Transverse colon (tissue), 4 donors: ENCODE measurements around the gene PAX5. TPM values are rescaled to one million over a fixed set of nuclear protein-coding genes. Genes with fewer than 3 reads are reported as not detected.

Experiments
- DNase-seq: peaks from one replicate; pipeline ENCODE4 v3.0.0-alpha.2; 2019
- H3K27ac ChIP-seq, 4 donors: fragments of 200-600 bp; sonication (generic); 2 replicates each; pipeline ENCODE4 v1.5.1; 2016 to 2018; ENCODE audit warnings: inconsistent platforms in 4 of 4
- H3K27me3 ChIP-seq: fragments of 200-600 bp; sonication (generic); 2 replicates; pipeline ENCODE4 v1.5.1; 2017; ENCODE audit warnings: inconsistent platforms
- H3K36me3 ChIP-seq, 4 donors: fragments of 200-600 bp; sonication (generic); 2 replicates each; pipeline ENCODE4 v1.5.1; 2017 to 2019; ENCODE audit warnings: inconsistent platforms in 4 of 4
- H3K4me1 ChIP-seq, 4 donors: fragments of 200-600 bp; sonication (generic); 2 replicates each; pipeline ENCODE4 v1.5.1; 2017 to 2020; ENCODE audit warnings: inconsistent platforms in 4 of 4
- H3K4me3 ChIP-seq, 4 donors: fragments of 200-600 bp; sonication (generic); 1 replicate in 1 of 4; 2 replicates in 3 of 4; pipeline versions ENCODE4 v1.5.1 to v1.6.1; 2017 to 2019; ENCODE audit warnings: inconsistent platforms in 4 of 4
- H3K9me3 ChIP-seq, 2 donors: fragments of 200-600 bp; sonication (generic); 2 replicates each; pipeline ENCODE4 v1.5.1; 2017 to 2019; ENCODE audit warnings: inconsistent platforms in 2 of 2
- CTCF ChIP-seq, 5 experiments: fragments of 200-600 bp in 3 of 5; fragments of 450-650 bp in 2 of 5; sonication (generic) in 3 of 5; IDR thresholded peaks; 1 replicate in 2 of 5; 2 replicates in 3 of 5; pipeline ENCODE4 v1.5.1; 2016 to 2017; ENCODE audit warnings: antibody characterized with exemption in 5 of 5, inconsistent platforms in 3 of 5, mild to moderate bottlenecking in 2 of 5, moderate library complexity in 1 of 5
- EP300 ChIP-seq: sonication (generic); formaldehyde crosslinking; IDR thresholded peaks from one replicate; pipeline ENCODE4 v1.6.1; 2017; ENCODE audit warnings: antibody characterized with exemption, low read depth
- POLR2A ChIP-seq: fragments of 450-650 bp; IDR thresholded peaks from one replicate; pipeline ENCODE4 v1.6.1; 2016; ENCODE audit warnings: antibody characterized with exemption, mild to moderate bottlenecking, moderate library complexity
- POLR2AphosphoS5 ChIP-seq, 3 donors: sonication (generic); formaldehyde crosslinking; IDR thresholded peaks; one replicate each; pipeline ENCODE4 v1.6.1; 2016; ENCODE audit warnings: antibody characterized with exemption in 3 of 3
- WGBS, 2 donors: methylation state at CpG; one replicate each; pipeline ENCODE4 v1.1.5; 2018; ENCODE audit warnings: low coverage in 1 of 2; 5-methylcytosine and 5-hydroxymethylcytosine counted together
- in situ Hi-C, 4 donors: fragments of 200-750 bp; cut with MboI; loops; one replicate each; pipeline versions ENCODE4 v1.15.0 to v1.15.1; 2017; ENCODE audit warnings: low sequenced_read_pairs in 3 of 4, low pct_ligation_motif_present in 1 of 4, low pct_unique_long_range_greater_than_20kb in 1 of 4
- intact Hi-C: fragments of 100-400 bp; cut with DNase I; formaldehyde crosslinking; loops from one replicate; pipeline ENCODE4 v1.15.1; 2023; ENCODE audit warnings: low total_unique reads
- total RNA-seq, 4 donors: library from RNA; depleted of rRNA; stranded (reverse); fragments of >200 nt; gene quantifications; one replicate each; pipeline ENCODE4 v1.1.0, GENCODE V29; 2016

Gene PAX5
- total RNA-seq, 4 donors from 2014 or later = 2.4 to 3.7 TPM; not detected in 2

DNA sequence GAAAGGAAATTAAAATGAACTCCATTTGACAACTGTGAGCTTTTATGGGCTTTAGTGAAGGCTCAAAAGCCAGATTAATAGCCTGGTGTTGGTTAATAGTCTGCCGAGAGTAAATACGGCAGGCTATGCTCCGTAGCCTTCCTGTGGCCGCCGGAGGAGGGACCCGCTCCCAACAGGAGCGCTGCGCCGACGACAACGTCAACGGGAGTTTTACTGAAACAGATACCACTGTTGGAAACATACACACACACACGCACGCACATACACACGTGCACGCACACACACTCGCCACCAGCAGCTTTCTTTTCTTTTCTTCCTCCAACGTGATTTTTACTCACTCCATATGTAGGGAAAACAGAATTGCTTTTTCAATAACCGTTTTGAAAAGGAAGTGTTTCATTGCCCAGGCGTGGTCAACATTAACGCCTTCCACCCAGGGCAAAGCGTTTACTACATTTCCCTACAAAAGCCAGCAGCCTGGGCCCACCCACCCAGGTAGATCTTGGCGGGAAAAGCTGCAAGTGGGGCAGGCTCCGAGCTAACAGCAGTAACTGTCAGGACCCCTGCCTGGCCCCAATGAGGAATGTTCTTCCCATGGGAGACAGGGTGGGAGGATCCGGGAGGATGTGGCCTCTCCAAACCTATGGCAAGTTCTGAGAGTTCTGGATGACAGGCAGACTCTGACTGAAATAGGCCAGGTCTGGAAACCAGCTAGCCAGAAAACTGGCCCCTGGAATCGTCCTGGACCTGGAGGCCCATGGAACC, 72.3 kb downstream of the PAX5 start:
- H3K36me3 ChIP-seq = no peaks in the 10 kb centered on the region
- peak overlapping the region in 2 of 4 donors; percentile 1 to 24 for H3K4me3 ChIP-seq
- no peak for DNase-seq
- in situ Hi-C loops (no loop called here), intact Hi-C loops (no loop called here)
- H3K27ac ChIP-seq = no peak overlapping the region
- H3K27me3 ChIP-seq = peaks cover 23% of the 10 kb centered on the region
- H3K9me3 ChIP-seq = no peaks in the 10 kb centered on the region
- 7 to 22% methylated on average over 3 to 26 of the region's 26 CpGs for WGBS, 2 donors
- peaks cover 0 to 7% (median 3%) of the 10 kb centered on the region in 4 donors for H3K4me1 ChIP-seq
- TF ChIP-seq POLR2A (no peak), POLR2AphosphoS5 (IDR thresholded peaks at IDR 0.05) (no peak)

- WGBS, 2 donors = 20 to 54% methylated on average over 2 to 4 of the region's 4 CpGs
- TF ChIP-seq EP300 (no peak), POLR2A (no peak), POLR2AphosphoS5 (IDR thresholded peaks at IDR 0.05) (no peak), CTCF (IDR thresholded peaks at IDR 0.05) (no peak)
- Histone ChIP-seq H3K9me3 (no peaks in the 10 kb centered on the region), H3K27me3 (peaks cover 30% of the 10 kb centered on the region), H3K27ac (no peak overlapping the region), H3K36me3 (no peaks in the 10 kb centered on the region), H3K4me1 (peaks cover 0 to 7% (median 3%) of the 10 kb centered on the region in 4 donors), H3K4me3 (no peak overlapping the region)
- no peak for DNase-seq
- intact Hi-C loops (no loop called here), in situ Hi-C loops (no loop called here)
These were observed 73.0 kb downstream of the PAX5 start for GRCh38 chr9:36961051-36961450.

GRCh38 chr9:36960575-36960955, 73.5 kb downstream of the PAX5 start:
- 92 to 95% methylated on average over 6 to 7 of the region's 7 CpGs for WGBS, 2 donors
- intact Hi-C loops = no loop called here
- TF ChIP-seq EP300 (no peak), POLR2AphosphoS5 (IDR thresholded peaks at IDR 0.05) (no peak), POLR2A (no peak), CTCF (IDR thresholded peaks at IDR 0.05) (no peak)
- Histone ChIP-seq H3K27me3 (peaks cover 35% of the 10 kb centered on the region), H3K4me3 (no peak overlapping the region), H3K27ac (no peak overlapping the region), H3K36me3 (no peaks in the 10 kb centered on the region), H3K9me3 (no peaks in the 10 kb centered on the region), H3K4me1 (peaks cover 0 to 7% (median 3%) of the 10 kb centered on the region in 4 donors)
- DNase-seq = no peak
- in situ Hi-C loops = no loop called here

DNA sequence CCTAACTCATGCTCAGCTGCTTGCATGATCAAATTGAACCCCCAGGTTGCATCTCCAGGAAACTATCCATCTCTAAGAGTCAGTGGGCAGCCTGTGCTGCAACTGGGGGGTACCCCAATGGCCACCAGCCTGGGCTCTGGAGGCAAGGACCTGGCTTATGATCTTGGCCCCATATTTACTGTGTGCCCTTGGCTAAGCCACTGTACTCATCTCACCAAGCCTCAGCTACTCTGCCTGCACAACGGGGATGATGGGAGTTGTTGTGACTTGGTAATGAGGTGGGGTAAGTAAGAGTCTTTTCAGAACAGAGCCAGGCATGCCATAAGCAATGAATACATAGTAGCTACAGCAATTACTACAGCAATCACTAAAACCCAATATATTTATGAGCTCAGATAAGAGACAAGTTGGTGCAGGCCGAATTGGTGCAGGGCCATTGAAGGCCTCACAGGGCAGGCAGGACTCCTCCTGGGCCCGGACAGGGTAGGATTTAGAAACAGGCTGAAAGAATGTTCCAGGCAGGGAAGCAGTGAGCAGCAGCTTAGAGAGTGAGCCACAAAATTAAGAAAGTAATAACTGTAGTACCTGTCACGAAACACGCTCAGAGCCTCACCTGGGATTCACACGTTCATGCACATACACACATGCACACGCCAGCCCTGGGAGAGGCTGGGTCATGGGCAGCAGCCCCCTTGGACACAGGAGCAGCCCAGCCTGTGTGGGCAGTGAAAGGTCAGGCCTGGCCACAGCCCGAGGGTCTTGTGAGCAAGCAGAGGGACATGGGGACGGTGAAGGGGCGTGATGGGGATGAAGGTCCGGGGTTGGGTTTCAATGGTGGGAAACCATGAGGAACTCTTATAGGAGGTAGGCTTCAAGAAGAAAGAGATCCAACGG, 74.1 kb downstream of the PAX5 start:
- DNase-seq = no peak
- H3K4me1 ChIP-seq = peaks cover 0 to 7% (median 3%) of the 10 kb centered on the region in 4 donors
- no peak overlapping the region for H3K27ac ChIP-seq
- H3K27me3 ChIP-seq = peaks cover 41% of the 10 kb centered on the region
- H3K36me3 ChIP-seq = no peaks in the 10 kb centered on the region
- in situ Hi-C loops (no loop called here), intact Hi-C loops (no loop called here)
- WGBS, 2 donors = 93 to 100% methylated on average over 5 to 12 of the region's 12 CpGs
- TF ChIP-seq CTCF (IDR thresholded peaks at IDR 0.05) (no peak), EP300 (no peak), POLR2A (no peak), POLR2AphosphoS5 (IDR thresholded peaks at IDR 0.05) (no peak)
- H3K4me3 ChIP-seq = no peak overlapping the region
- H3K9me3 ChIP-seq = no peaks in the 10 kb centered on the region
